Upper lobe of left lung (tissue), 4 donors: ENCODE results near the gene PTH2R.

ENCODE experiments used
- EP300 ChIP-seq, 4 donors: sonication (generic); formaldehyde crosslinking; IDR thresholded peaks; one replicate each; pipeline ENCODE4 v1.5.1; 2017; ENCODE audit warnings: antibody characterized with exemption in 4 of 4, control low read depth in 2 of 4
- POLR2AphosphoS5 ChIP-seq, 2 donors: sonication (generic); formaldehyde crosslinking; IDR thresholded peaks; one replicate each; pipeline ENCODE4 v1.5.1; 2017; ENCODE audit warnings: antibody characterized with exemption in 2 of 2
- TF ChIP-seq, protein P1 (sequence below), 6 experiments: fragments of 450-650 bp in 4 of 6; fragments of 200-600 bp in 2 of 6; sonication (generic) in 2 of 6; IDR thresholded peaks; one replicate each; pipeline ENCODE4 v1.5.1; 2016 to 2019; ENCODE audit warnings: antibody characterized with exemption in 6 of 6

DNA sequence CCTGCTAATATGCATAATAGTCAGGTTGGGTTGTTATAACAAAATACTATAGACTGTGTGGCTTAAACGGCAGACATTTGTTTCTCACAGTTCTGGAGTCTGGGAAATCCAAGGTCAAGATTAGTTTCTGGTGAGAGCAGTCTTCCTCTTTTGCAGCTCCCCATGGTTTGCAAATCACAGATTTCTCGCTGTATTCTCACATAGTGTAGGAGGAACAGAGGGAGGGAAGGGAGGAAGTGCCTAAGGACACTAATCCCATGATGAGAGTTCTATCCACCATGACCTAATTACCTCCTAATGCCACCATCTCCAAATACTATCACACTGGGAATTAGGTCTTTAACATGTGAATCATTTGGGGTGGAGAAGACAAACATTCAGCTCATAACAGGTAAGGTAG is 20.1 kb upstream of the PTH2R start:
- TF ChIP-seq, protein P1, sequence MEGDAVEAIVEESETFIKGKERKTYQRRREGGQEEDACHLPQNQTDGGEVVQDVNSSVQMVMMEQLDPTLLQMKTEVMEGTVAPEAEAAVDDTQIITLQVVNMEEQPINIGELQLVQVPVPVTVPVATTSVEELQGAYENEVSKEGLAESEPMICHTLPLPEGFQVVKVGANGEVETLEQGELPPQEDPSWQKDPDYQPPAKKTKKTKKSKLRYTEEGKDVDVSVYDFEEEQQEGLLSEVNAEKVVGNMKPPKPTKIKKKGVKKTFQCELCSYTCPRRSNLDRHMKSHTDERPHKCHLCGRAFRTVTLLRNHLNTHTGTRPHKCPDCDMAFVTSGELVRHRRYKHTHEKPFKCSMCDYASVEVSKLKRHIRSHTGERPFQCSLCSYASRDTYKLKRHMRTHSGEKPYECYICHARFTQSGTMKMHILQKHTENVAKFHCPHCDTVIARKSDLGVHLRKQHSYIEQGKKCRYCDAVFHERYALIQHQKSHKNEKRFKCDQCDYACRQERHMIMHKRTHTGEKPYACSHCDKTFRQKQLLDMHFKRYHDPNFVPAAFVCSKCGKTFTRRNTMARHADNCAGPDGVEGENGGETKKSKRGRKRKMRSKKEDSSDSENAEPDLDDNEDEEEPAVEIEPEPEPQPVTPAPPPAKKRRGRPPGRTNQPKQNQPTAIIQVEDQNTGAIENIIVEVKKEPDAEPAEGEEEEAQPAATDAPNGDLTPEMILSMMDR (IDR thresholded peaks at IDR 0.05) = no peak
- TF ChIP-seq POLR2AphosphoS5 (IDR thresholded peaks at IDR 0.05) = no peak
- no peak for TF ChIP-seq EP300 (IDR thresholded peaks at IDR 0.05)
